ENCODE measurements around the gene EVA1A. TPM values are rescaled to one million over a fixed set of nuclear protein-coding genes. Genes with fewer than 3 reads are reported as not detected.

Gene EVA1A
- polyA plus RNA-seq, 2 of the 4 experiments (the other 2 are of a cell fraction): 2.5 to 19.0 TPM

DNA sequence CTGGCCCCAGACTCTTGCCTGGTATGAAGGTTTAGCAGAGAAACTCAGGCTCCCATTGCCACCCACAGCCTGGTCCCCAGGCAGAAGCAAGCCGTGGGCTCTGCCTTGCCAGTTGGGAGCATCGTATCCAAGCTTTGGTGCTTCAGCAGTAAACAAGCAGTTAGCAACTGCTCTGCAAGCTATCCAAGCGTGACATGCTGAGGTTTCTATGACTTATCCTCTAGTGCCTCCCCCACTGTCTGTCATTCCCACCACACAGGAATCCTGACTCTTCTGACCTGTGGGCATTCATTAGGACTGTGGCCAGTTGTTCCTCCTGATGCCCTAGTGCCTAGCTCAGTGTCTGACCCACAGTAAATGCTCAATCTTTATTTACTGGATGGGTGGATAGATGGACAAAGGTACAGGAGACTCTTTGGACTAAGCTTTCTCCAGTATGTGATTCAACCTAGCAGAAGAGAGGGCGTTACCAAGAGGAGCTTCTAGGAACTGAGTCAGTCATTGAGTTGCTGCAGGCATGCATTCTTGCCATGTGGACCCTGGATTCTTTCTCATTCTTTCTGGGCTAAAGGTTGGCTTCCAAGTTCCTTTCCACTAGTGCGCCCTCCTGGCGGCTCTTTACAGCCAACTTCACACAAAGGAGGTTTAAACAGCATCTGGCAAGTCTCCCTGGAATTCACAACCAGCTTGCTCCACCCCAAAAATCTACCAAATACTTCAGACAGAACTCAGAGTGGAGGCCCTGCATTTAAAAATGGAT, 45.2 kb upstream of the EVA1A start (continued):
- TF ChIP-seq, protein P1, sequence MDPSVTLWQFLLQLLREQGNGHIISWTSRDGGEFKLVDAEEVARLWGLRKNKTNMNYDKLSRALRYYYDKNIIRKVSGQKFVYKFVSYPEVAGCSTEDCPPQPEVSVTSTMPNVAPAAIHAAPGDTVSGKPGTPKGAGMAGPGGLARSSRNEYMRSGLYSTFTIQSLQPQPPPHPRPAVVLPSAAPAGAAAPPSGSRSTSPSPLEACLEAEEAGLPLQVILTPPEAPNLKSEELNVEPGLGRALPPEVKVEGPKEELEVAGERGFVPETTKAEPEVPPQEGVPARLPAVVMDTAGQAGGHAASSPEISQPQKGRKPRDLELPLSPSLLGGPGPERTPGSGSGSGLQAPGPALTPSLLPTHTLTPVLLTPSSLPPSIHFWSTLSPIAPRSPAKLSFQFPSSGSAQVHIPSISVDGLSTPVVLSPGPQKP (IDR thresholded peaks at IDR 0.05; ENCODE audit: low read depth, low read length): no peak
- no peak for TF ChIP-seq RARB (CRISPR knock-in tag; IDR thresholded peaks at IDR 0.05)
- TF ChIP-seq ZC3H11A (IDR thresholded peaks at IDR 0.05): no peak
- no peak for TF ChIP-seq KDM1A (IDR thresholded peaks at IDR 0.05; ENCODE audit: low read depth)
- TF ChIP-seq HOXB13 (CRISPR knock-in tag; IDR thresholded peaks at IDR 0.05; ENCODE audit: low read depth): no peak
- TF ChIP-seq NPAS2 (CRISPR knock-in tag; IDR thresholded peaks at IDR 0.05; ENCODE audit: borderline replicate concordance): no peak
- TF ChIP-seq, protein P2, sequence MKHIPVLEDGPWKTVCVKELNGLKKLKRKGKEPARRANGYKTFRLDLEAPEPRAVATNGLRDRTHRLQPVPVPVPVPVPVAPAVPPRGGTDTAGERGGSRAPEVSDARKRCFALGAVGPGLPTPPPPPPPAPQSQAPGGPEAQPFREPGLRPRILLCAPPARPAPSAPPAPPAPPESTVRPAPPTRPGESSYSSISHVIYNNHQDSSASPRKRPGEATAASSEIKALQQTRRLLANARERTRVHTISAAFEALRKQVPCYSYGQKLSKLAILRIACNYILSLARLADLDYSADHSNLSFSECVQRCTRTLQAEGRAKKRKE (CRISPR knock-in tag; IDR thresholded peaks at IDR 0.05; ENCODE audit: low read depth): no peak
- TF ChIP-seq NR3C1 (IDR thresholded peaks at IDR 0.05): no peak
- no peak for TF ChIP-seq RNF2 (IDR thresholded peaks at IDR 0.05; ENCODE audit: borderline replicate concordance, low read depth)
- TF ChIP-seq MYC (IDR thresholded peaks at IDR 0.05; ENCODE audit: borderline replicate concordance, low read length): no peak
- peak in 1 of 2 experiments; percentile 32; a peak in 1 of 5 replicates for TF ChIP-seq EP300 (IDR thresholded peaks at IDR 0.05)
- no peak for TF ChIP-seq HOXA7 (CRISPR knock-in tag; IDR thresholded peaks at IDR 0.05)
- no peak for TF ChIP-seq GATA3 (IDR thresholded peaks at IDR 0.05; ENCODE audit: borderline replicate concordance)

GRCh38 chr2:75604484-75604883, 43.7 kb upstream of the EVA1A start:
- CTCF ChIA-PET: interaction anchor here (1.3 to 5.2 kb wide), 4 partner anchors 14 to 685 kb away, joined by 5 to 54 read pairs (median 10); partner anchors contain the start of gene EVA1A
- Histone ChIP-seq H3K4me3 (no peak overlapping the region), H3K4me2 (no peak overlapping the region), H3K27ac (peak overlapping the region in 1 of 2 experiments; percentile 79; a peak in 2 of 6 replicates), H3K9me3 (no peaks in the 10 kb centered on the region), H3K4me1 (peaks cover 73% of the 10 kb centered on the region)
- ATAC-seq (no peak), DNase-seq (ENCODE audit: low read depth in 1 of 2, low spot score in 1 of 2) (no peak), FAIRE-seq (no peak)
- 24% methylated on average over 4 of the region's 4 CpGs for WGBS (ENCODE audit: missing lambda C conversion rate)
- POLR2A ChIA-PET: no interaction called here
- TF ChIP-seq HOXA7 (CRISPR knock-in tag; IDR thresholded peaks at IDR 0.05) (no peak), POLR2AphosphoS2 (conservative IDR thresholded peaks at IDR 0.05; ENCODE audit: low read length) (no peak), ZC3H11A (IDR thresholded peaks at IDR 0.05) (no peak), HOXB13 (CRISPR knock-in tag; IDR thresholded peaks at IDR 0.05; ENCODE audit: low read depth) (no peak), HDAC2 (IDR thresholded peaks at IDR 0.05) (no peak), RCOR1 (IDR thresholded peaks at IDR 0.05; ENCODE audit: low read depth, low read length) (no peak), ZSCAN20 (CRISPR knock-in tag; IDR thresholded peaks at IDR 0.05) (no peak), HES2 (IDR thresholded peaks at IDR 0.05) (no peak), HEYL (CRISPR knock-in tag; IDR thresholded peaks at IDR 0.05) (no peak), NFE2L2 (conservative IDR thresholded peaks at IDR 0.05; ENCODE audit: low read length) (no peak), EHMT2 (IDR thresholded peaks at IDR 0.05; ENCODE audit: low read depth) (no peak), TFCP2L1 (CRISPR knock-in tag; IDR thresholded peaks at IDR 0.05) (no peak), FOSL2 (IDR thresholded peaks at IDR 0.05) (no peak), FOSL2 (CRISPR knock-in tag; IDR thresholded peaks at IDR 0.05) (no peak), MYC (IDR thresholded peaks at IDR 0.05; ENCODE audit: borderline replicate concordance, low read length) (no peak)
- TF ChIP-seq, protein P3, sequence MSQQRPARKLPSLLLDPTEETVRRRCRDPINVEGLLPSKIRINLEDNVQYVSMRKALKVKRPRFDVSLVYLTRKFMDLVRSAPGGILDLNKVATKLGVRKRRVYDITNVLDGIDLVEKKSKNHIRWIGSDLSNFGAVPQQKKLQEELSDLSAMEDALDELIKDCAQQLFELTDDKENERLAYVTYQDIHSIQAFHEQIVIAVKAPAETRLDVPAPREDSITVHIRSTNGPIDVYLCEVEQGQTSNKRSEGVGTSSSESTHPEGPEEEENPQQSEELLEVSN (IDR thresholded peaks at IDR 0.05; ENCODE audit: borderline replicate concordance, low read depth): no peak
- TF ChIP-seq, protein P4, sequence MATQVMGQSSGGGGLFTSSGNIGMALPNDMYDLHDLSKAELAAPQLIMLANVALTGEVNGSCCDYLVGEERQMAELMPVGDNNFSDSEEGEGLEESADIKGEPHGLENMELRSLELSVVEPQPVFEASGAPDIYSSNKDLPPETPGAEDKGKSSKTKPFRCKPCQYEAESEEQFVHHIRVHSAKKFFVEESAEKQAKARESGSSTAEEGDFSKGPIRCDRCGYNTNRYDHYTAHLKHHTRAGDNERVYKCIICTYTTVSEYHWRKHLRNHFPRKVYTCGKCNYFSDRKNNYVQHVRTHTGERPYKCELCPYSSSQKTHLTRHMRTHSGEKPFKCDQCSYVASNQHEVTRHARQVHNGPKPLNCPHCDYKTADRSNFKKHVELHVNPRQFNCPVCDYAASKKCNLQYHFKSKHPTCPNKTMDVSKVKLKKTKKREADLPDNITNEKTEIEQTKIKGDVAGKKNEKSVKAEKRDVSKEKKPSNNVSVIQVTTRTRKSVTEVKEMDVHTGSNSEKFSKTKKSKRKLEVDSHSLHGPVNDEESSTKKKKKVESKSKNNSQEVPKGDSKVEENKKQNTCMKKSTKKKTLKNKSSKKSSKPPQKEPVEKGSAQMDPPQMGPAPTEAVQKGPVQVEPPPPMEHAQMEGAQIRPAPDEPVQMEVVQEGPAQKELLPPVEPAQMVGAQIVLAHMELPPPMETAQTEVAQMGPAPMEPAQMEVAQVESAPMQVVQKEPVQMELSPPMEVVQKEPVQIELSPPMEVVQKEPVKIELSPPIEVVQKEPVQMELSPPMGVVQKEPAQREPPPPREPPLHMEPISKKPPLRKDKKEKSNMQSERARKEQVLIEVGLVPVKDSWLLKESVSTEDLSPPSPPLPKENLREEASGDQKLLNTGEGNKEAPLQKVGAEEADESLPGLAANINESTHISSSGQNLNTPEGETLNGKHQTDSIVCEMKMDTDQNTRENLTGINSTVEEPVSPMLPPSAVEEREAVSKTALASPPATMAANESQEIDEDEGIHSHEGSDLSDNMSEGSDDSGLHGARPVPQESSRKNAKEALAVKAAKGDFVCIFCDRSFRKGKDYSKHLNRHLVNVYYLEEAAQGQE (IDR thresholded peaks at IDR 0.05): no peak
- TF ChIP-seq, protein P2 (CRISPR knock-in tag; IDR thresholded peaks at IDR 0.05; ENCODE audit: low read depth): no peak
- TF ChIP-seq, protein P5, sequence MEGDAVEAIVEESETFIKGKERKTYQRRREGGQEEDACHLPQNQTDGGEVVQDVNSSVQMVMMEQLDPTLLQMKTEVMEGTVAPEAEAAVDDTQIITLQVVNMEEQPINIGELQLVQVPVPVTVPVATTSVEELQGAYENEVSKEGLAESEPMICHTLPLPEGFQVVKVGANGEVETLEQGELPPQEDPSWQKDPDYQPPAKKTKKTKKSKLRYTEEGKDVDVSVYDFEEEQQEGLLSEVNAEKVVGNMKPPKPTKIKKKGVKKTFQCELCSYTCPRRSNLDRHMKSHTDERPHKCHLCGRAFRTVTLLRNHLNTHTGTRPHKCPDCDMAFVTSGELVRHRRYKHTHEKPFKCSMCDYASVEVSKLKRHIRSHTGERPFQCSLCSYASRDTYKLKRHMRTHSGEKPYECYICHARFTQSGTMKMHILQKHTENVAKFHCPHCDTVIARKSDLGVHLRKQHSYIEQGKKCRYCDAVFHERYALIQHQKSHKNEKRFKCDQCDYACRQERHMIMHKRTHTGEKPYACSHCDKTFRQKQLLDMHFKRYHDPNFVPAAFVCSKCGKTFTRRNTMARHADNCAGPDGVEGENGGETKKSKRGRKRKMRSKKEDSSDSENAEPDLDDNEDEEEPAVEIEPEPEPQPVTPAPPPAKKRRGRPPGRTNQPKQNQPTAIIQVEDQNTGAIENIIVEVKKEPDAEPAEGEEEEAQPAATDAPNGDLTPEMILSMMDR (IDR thresholded peaks at IDR 0.05): no peak
